ENCODE results near the gene TRAPPC1. TPM values are rescaled to one million over a fixed set of nuclear protein-coding genes. Genes with fewer than 3 reads are reported as not detected.
A peak's percentile ranks its signal among the peaks of the same experiment; 100 is the strongest.

The TRAPPC1 gene
- total RNA-seq (100 to 1,000 TPM in 1 of 2 experiments, 10 to 100 TPM in 1; 93.4 to 120 TPM), polyA plus RNA-seq (100 to 1,000 TPM; 199 to 219 (median 205) TPM), total RNA-seq (4.9 to 14.7 (median 9.1) reads per million in 6 experiments)

DNA sequence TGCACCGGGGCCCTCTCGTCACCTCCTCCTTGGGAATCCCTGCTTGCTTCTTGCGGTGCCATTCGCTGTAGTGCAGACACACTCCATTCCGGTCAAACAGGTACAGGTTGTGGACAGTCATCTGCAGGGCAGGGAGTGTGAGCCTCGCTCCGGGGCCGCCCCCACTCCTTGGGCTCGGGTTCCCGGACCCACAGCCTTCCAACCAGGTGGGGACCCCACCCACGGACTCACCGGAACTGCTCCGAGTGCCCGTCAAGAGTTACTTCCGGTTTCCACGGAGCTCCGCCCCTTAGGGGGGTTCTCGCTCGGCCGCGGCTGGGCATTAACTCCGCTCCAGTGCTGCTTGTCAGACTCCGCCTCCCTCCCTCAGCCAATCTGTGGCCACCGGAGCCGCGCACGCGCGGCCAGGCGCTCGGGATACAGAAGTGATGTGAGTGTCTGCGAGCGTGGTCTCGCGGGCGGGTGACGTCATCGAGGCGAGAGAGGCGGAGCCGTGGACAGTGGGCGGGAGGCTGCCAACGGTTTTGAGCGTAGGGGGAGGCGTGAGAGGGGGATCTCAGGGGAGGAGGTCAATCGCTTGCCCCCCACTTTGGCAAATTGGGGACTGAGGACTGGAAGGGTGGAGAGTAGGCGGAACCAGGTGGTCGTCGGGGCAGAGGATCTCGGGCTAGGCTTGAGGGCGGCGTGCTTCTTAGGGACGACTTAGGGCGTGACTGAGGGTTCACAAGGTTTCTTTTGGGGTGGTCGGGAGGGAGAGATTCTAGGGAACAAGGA, at the start of gene TRAPPC1, which contains the start of gene CNTROB:
Gene TRAPPC1 (minus strand): TSS at position 238 of the 774 bp plus-strand sequence. CDS start 117 bp downstream, at position 121.
Gene CNTROB (plus strand): TSS at position 498 of the 774 bp plus-strand sequence. CDS start 874 bp downstream, outside the sequence.
- peak; percentile 97 to 100 (median 99) for DNase-seq
- peak; percentile 96 to 97 for ATAC-seq
- Mint-ChIP-seq H3K4me3 (peak within 1 kb of the TSS; percentile 87 to 100 (median 98)), H3K27me3 (no peaks in the 10 kb centered on the region), H3K9me3 (no peaks in the 10 kb centered on the region), H3K36me3 (peaks cover 0 to 29% (median 2%) of the 10 kb centered on the region in 3 donors), H3K4me1 (peaks cover 28 to 56% (median 51%) of the 10 kb centered on the region in 4 donors), H3K27ac (peak within 1 kb of the TSS; percentile 91 to 99 (median 97))
- POLR2A ChIA-PET = interaction anchor here (0.6 to 6.2 kb wide), 12 partner anchors 9 to 245 kb away, joined by 3 to 110 read pairs (median 10); partner anchors contain the start of genes CYB5D1, KDM6B, NAA38 and RNF227

DNA sequence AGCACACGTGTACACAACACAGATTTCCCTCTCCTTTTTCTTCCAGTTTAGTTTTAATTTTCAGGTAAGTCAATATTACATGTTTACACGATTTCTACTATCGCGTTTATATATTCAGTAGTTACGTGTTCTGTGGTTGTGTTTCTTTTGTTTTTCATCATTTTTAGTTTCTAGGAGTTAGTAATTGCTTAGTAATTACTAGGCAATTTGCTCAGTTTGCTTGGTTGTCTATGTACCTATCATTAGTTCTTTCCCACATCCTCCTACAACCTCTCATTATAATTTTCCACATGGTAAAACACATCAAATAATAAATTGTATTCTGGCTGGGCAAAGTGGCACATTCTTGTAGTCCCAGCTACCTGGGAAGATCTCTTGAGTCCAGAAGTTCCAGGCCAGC, 46.1 kb upstream of the TRAPPC1 start:
- no peak for DNase-seq
- no peak for ATAC-seq
- Mint-ChIP-seq H3K4me1 (no peaks in the 10 kb centered on the region), H3K27ac (peak overlapping the region in 1 of 10 donors; percentile 15), H3K36me3 (peaks cover 0 to 18% (median 17%) of the 10 kb centered on the region in 3 donors), H3K27me3 (peaks cover 0 to 10% (median 3%) of the 10 kb centered on the region in 5 donors), H3K4me3 (no peak overlapping the region), H3K9me3 (peaks cover 7 to 38% (median 14%) of the 10 kb centered on the region in 9 donors)
- POLR2A ChIA-PET = no interaction called here

DNA sequence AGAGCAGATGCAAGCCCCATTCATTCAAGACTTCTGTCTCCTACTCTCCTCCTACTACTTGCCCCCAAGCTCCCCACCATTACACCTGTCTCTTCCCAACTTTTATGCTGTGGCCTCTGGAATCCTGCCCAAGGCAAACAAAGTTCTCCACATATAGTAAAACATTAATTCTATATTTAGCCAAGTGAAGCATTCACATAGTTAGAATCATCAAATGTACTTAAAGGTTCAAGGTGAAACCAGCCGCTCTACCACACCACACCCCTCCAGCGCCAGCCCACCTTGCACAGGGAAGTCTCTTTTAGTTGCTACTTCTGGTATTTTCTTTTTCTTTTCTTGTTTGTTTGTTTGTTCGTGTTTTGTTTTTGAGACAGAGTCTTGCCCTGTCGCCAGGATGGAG, 45.3 kb upstream of the TRAPPC1 start:
- DNase-seq (no peak), ATAC-seq (no peak)
- H3K27me3 Mint-ChIP-seq = peaks cover 0 to 10% (median 3%) of the 10 kb centered on the region in 5 donors
- H3K36me3 Mint-ChIP-seq = peaks cover 0 to 18% (median 17%) of the 10 kb centered on the region in 3 donors
- POLR2A ChIA-PET = no interaction called here
- H3K9me3 Mint-ChIP-seq = peaks cover 7 to 38% (median 14%) of the 10 kb centered on the region in 9 donors
- no peak overlapping the region for H3K27ac Mint-ChIP-seq
- no peak overlapping the region for H3K4me3 Mint-ChIP-seq
- H3K4me1 Mint-ChIP-seq = no peaks in the 10 kb centered on the region

- no peak overlapping the region for H3K4me3 Mint-ChIP-seq
- POLR2A ChIA-PET = no interaction called here
Observed at GRCh38 chr17:7974638-7975131, 42.9 kb upstream of the TRAPPC1 start.

DNA sequence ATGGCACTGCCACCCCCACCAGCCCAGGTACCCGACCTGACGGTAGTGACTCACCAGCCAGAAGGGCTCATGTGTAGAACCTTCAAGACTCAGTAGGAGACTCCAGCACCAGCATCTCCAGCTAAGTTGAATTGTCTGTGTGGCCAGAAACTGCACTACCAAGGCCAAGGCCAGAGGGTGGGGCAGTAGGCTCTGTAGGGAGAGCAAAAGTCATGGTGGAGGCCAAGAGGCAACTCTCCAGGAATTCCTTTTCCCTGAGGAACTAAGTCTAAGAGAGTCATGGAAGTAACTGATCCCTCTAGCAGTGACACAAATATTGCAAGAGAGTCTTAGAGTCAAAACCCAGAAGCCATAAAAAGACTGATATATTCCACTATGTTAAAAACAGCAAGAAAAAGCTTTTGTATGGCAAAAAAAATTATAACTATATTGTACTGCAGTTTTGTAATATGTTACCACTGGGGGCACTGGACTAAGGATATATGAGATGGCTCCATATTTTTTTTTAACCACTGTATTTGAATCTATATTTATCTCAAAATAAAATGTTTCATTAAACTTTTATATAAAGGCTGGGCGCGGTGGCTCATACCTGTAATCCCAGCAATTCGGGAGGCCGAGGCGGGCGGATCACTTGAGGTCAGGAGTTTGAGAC, 40.5 kb upstream of the TRAPPC1 start:
- Mint-ChIP-seq H3K4me3 (no peak overlapping the region), H3K27me3 (peaks cover 0 to 5% (median 1%) of the 10 kb centered on the region in 5 donors), H3K4me1 (no peaks in the 10 kb centered on the region), H3K27ac (no peak overlapping the region), H3K36me3 (peaks cover 0 to 18% (median 17%) of the 10 kb centered on the region in 3 donors), H3K9me3 (peaks cover 7 to 38% (median 14%) of the 10 kb centered on the region in 9 donors)
- DNase-seq (no peak), ATAC-seq (no peak)
- POLR2A ChIA-PET = interaction anchor here (0.6 kb wide), 1 partner anchor 398 kb away, joined by 4 read pairs; no protein-coding TSS in a partner anchor

More at GRCh38 chr17:7974638-7975131, 42.9 kb upstream of the TRAPPC1 start:
- Mint-ChIP-seq H3K27ac (no peak overlapping the region), H3K36me3 (peaks cover 0 to 18% (median 17%) of the 10 kb centered on the region in 3 donors), H3K9me3 (peaks cover 7 to 38% (median 14%) of the 10 kb centered on the region in 9 donors), H3K4me1 (no peaks in the 10 kb centered on the region), H3K27me3 (peaks cover 0 to 10% (median 5%) of the 10 kb centered on the region in 5 donors)
- no peak for DNase-seq
- no peak for ATAC-seq

GRCh38 chr17:7971651-7972050, 39.9 kb upstream of the TRAPPC1 start:
- POLR2A ChIA-PET = no interaction called here
- H3K27me3 Mint-ChIP-seq = peaks cover 0 to 5% (median 1%) of the 10 kb centered on the region in 5 donors
- H3K36me3 Mint-ChIP-seq = peaks cover 0 to 16% (median 12%) of the 10 kb centered on the region in 3 donors
- peak overlapping the region in 1 of 10 donors; percentile 49 for H3K27ac Mint-ChIP-seq
- H3K4me3 Mint-ChIP-seq = no peak overlapping the region
- DNase-seq = no peak
- H3K4me1 Mint-ChIP-seq = no peaks in the 10 kb centered on the region
- peaks cover 7 to 32% (median 14%) of the 10 kb centered on the region in 9 donors for H3K9me3 Mint-ChIP-seq
- no peak for ATAC-seq

GRCh38 chr17:7969433-7969832, 37.7 kb upstream of the TRAPPC1 start:
- POLR2A ChIA-PET = no interaction called here
- Mint-ChIP-seq H3K4me3 (no peak overlapping the region), H3K4me1 (no peaks in the 10 kb centered on the region), H3K36me3 (peaks cover 0 to 4% (median 3%) of the 10 kb centered on the region in 3 donors), H3K27me3 (peaks cover 0 to 5% (median 0%) of the 10 kb centered on the region in 5 donors), H3K9me3 (peaks cover 2 to 14% (median 4%) of the 10 kb centered on the region in 9 donors), H3K27ac (no peak overlapping the region)
- DNase-seq (no peak), ATAC-seq (no peak)

DNA sequence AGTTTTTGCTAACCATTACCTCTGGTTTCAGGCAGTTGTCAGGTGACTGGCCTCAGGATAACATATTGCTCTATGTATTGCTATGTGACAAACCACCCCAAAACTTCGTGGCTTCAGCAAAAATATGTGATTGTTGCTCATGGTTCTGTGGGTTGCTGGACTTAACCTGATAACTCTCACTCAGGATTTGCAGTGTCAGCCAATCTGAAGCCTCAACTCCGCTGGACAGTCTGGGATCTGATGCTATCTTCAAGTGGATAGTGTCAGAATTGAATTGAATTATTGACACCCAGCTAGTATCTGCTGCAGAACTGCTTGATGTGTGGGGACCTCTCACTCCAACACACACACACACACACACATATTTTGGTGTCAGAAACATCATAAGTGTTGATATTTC, 36.0 kb upstream of the TRAPPC1 start:
- H3K27ac Mint-ChIP-seq = peak overlapping the region in 1 of 10 donors; percentile 12
- no peaks in the 10 kb centered on the region for H3K4me1 Mint-ChIP-seq
- no peak for ATAC-seq
- H3K9me3 Mint-ChIP-seq = no peaks in the 10 kb centered on the region
- peaks cover 0 to 5% (median 0%) of the 10 kb centered on the region in 5 donors for H3K27me3 Mint-ChIP-seq
- no peak for DNase-seq
- POLR2A ChIA-PET = interaction anchor here (1.0 kb wide), 1 partner anchor 123 kb away, joined by 3 read pairs; no protein-coding TSS in a partner anchor
- no peaks in the 10 kb centered on the region for H3K36me3 Mint-ChIP-seq
- no peak overlapping the region for H3K4me3 Mint-ChIP-seq

- POLR2A ChIA-PET = no interaction called here
Observed at GRCh38 chr17:7961421-7961820, 29.7 kb upstream of the TRAPPC1 start.

GRCh38 chr17:7959503-7960253, 27.9 kb upstream of the TRAPPC1 start:
- no peaks in the 10 kb centered on the region for H3K9me3 Mint-ChIP-seq
- ATAC-seq (no peak), DNase-seq (no peak)
- POLR2A ChIA-PET = no interaction called here
- H3K4me1 Mint-ChIP-seq = no peaks in the 10 kb centered on the region
- no peak overlapping the region for H3K4me3 Mint-ChIP-seq
- H3K27ac Mint-ChIP-seq = peak overlapping the region in 1 of 10 donors; percentile 80
- H3K27me3 Mint-ChIP-seq = peaks cover 0 to 10% (median 5%) of the 10 kb centered on the region in 5 donors
- no peaks in the 10 kb centered on the region for H3K36me3 Mint-ChIP-seq

More at GRCh38 chr17:7961421-7961820, 29.7 kb upstream of the TRAPPC1 start:
- Mint-ChIP-seq H3K9me3 (no peaks in the 10 kb centered on the region), H3K4me1 (no peaks in the 10 kb centered on the region), H3K27me3 (peaks cover 0 to 10% (median 5%) of the 10 kb centered on the region in 5 donors), H3K36me3 (no peaks in the 10 kb centered on the region), H3K4me3 (no peak overlapping the region), H3K27ac (no peak overlapping the region)
- no peak for DNase-seq
- ATAC-seq = no peak

- peak overlapping the region in 1 of 10 donors; percentile 41 for H3K27ac Mint-ChIP-seq
- DNase-seq = no peak
- H3K4me3 Mint-ChIP-seq = no peak overlapping the region
- peaks cover 0 to 10% (median under 1%) of the 10 kb centered on the region in 5 donors for H3K27me3 Mint-ChIP-seq
- peaks cover 0 to 3% (median under 1%) of the 10 kb centered on the region in 4 donors for H3K4me1 Mint-ChIP-seq
- no peaks in the 10 kb centered on the region for H3K9me3 Mint-ChIP-seq
- POLR2A ChIA-PET = no interaction called here
- no peaks in the 10 kb centered on the region for H3K36me3 Mint-ChIP-seq
- no peak for ATAC-seq
Observed at GRCh38 chr17:7956228-7956965, 24.7 kb upstream of the TRAPPC1 start.
